Mesenchymal stem cell (in vitro differentiated cells and primary cell): ENCODE data around the gene NUCKS1.

ENCODE experiments used
- DNase-seq: peaks from one replicate; pipeline ENCODE4 v3.0.0-alpha.2; 2013
- H2AFZ ChIP-seq: one replicate; pipeline ENCODE4 v1.6.1; 2013; ENCODE audit warnings: low read depth, mild to moderate bottlenecking, control low read depth, inconsistent platforms, low read length, moderate library complexity
- H2AK5ac ChIP-seq: 2 replicates; pipeline ENCODE4 v1.6.1; 2013; ENCODE audit warnings: low read length, moderate library complexity, mild to moderate bottlenecking, inconsistent platforms; ENCODE audit not compliant: severe bottlenecking
- H2BK120ac ChIP-seq: one replicate; pipeline ENCODE4 v1.6.1; 2013; ENCODE audit warnings: low read depth, mild to moderate bottlenecking, inconsistent platforms, low read length, moderate library complexity
- H2BK12ac ChIP-seq, 2 experiments: one replicate each; pipeline ENCODE4 v1.6.1; 2013; ENCODE audit warnings: inconsistent platforms in 2 of 2, low read length in 2 of 2, mild to moderate bottlenecking in 2 of 2, moderate library complexity in 2 of 2, control low read depth in 1 of 2
- H2BK15ac ChIP-seq: one replicate; pipeline ENCODE4 v1.6.1; 2013; ENCODE audit warnings: mild to moderate bottlenecking, low read depth, inconsistent platforms; ENCODE audit not compliant: poor library complexity, severe bottlenecking
- H2BK5ac ChIP-seq: 2 replicates; pipeline ENCODE4 v1.6.1; 2013; ENCODE audit warnings: low read depth, mild to moderate bottlenecking, low read length, control low read depth, inconsistent platforms; ENCODE audit not compliant: poor library complexity, severe bottlenecking
- H3K14ac ChIP-seq, 2 experiments: one replicate each; pipeline ENCODE4 v1.6.1; 2013; ENCODE audit warnings: inconsistent platforms in 2 of 2, low read length in 2 of 2, control low read depth in 1 of 2, mild to moderate bottlenecking in 1 of 2, moderate library complexity in 1 of 2
- H3K18ac ChIP-seq, 2 experiments: one replicate each; pipeline ENCODE4 v1.6.1; 2013; ENCODE audit warnings: inconsistent platforms in 2 of 2, low read length in 2 of 2, control low read depth in 1 of 2, low read depth in 1 of 2, mild to moderate bottlenecking in 1 of 2
- H3K23ac ChIP-seq, 2 experiments: one replicate each; pipeline ENCODE4 v1.6.1; 2013; ENCODE audit warnings: inconsistent platforms in 2 of 2, low read length in 2 of 2, mild to moderate bottlenecking in 2 of 2, moderate library complexity in 2 of 2, control low read depth in 1 of 2
- H3K27ac ChIP-seq: 2 replicates; pipeline ENCODE4 v1.5.1; 2013; ENCODE audit warnings: mild to moderate bottlenecking, moderate library complexity, low read length, control low read depth, inconsistent platforms; ENCODE audit not compliant: poor library complexity, severe bottlenecking
- H3K27me3 ChIP-seq, 2 experiments: 2 replicates each; pipeline versions ENCODE4 v1.6.1 to v1.7.0; 2013; ENCODE audit warnings: low read length in 2 of 2, mild to moderate bottlenecking in 2 of 2, moderate library complexity in 2 of 2, control low read depth in 1 of 2, inconsistent platforms in 1 of 2; ENCODE audit not compliant: control insufficient read depth in 1 of 2, insufficient read depth in 1 of 2
- H3K36me3 ChIP-seq, 2 experiments: 2 replicates each; pipeline versions ENCODE4 v1.6.1 to v1.7.0; 2013; ENCODE audit warnings: low read length in 2 of 2, control low read depth in 1 of 2, inconsistent platforms in 1 of 2, low read depth in 1 of 2, mild to moderate bottlenecking in 1 of 2; ENCODE audit not compliant: insufficient read depth in 2 of 2, control insufficient read depth in 1 of 2
- H3K4ac ChIP-seq, 2 experiments: one replicate each; pipeline ENCODE4 v1.6.1; 2013; ENCODE audit warnings: inconsistent platforms in 2 of 2, low read length in 2 of 2, mild to moderate bottlenecking in 2 of 2, moderate library complexity in 2 of 2, control low read depth in 1 of 2, low read depth in 1 of 2
- H3K4me1 ChIP-seq: 2 replicates; pipeline ENCODE4 v1.6.1; 2013; ENCODE audit warnings: low read depth, low read length, control low read depth; ENCODE audit not compliant: control insufficient read depth, insufficient read depth
- H3K4me2 ChIP-seq: 2 replicates; pipeline ENCODE4 v1.6.1; 2013; ENCODE audit warnings: low read length, mild to moderate bottlenecking, inconsistent platforms; ENCODE audit not compliant: poor library complexity, severe bottlenecking
- H3K4me3 ChIP-seq, 2 experiments: 2 replicates each; pipeline versions ENCODE4 v1.5.1 to v1.7.0; 2013; ENCODE audit warnings: low read length in 2 of 2, mild to moderate bottlenecking in 2 of 2, control low read depth in 1 of 2, low read depth in 1 of 2; ENCODE audit not compliant: insufficient read depth in 1 of 2
- H3K79me1 ChIP-seq: replicated peaks from 2 replicates; pipeline ENCODE4 v1.6.1; 2013; ENCODE audit warnings: mild to moderate bottlenecking, control low read depth, low read length, inconsistent platforms; ENCODE audit not compliant: poor library complexity, severe bottlenecking
- H3K9ac ChIP-seq: 2 replicates; pipeline ENCODE4 v1.7.0; 2013; ENCODE audit warnings: mild to moderate bottlenecking, low read length, moderate library complexity
- H3K9me3 ChIP-seq: 2 replicates; pipeline ENCODE4 v1.7.0; 2013; ENCODE audit warnings: mild to moderate bottlenecking, low read length; ENCODE audit not compliant: control insufficient read depth
- H4K8ac ChIP-seq: one replicate; pipeline ENCODE4 v1.6.1; 2013; ENCODE audit warnings: inconsistent platforms, mild to moderate bottlenecking, low read length, moderate library complexity
- H4K91ac ChIP-seq: one replicate; pipeline ENCODE4 v1.6.1; 2013; ENCODE audit warnings: mild to moderate bottlenecking, low read length, inconsistent platforms
- WGBS: methylation state at CpG from one replicate; pipeline ENCODE4 v1.1.7; 2013; ENCODE audit warnings: mixed read lengths; 5-methylcytosine and 5-hydroxymethylcytosine counted together

NUCKS1 gene

DNA sequence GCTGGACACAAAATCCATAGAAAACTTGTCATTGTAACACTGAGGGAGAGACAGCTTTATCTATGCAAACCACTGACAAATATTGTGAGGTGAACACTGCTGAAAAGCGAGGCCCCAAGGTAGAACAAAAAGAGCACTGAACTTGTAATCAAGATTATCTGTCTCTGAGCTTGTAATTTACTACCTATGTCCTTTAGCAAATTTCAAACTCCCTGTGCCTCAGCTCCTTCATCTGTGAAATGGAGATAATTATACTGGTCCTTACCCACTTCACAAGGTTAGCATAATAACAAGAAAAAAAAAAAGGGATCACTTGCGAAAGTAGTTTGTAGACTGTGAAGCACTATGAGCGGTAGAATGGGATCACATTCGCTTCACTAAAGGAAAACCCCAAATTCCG, 4.9 kb upstream of the NUCKS1 start:
- no peak for DNase-seq
- Histone ChIP-seq H4K91ac (no peak overlapping the region), H3K27me3 (peaks cover 0 to 6% of the 10 kb centered on the region in 2 experiments), H3K23ac (no peak overlapping the region), H3K79me1 (no peaks in the 10 kb centered on the region), H3K9me3 (no peaks in the 10 kb centered on the region), H2BK5ac (no peak overlapping the region), H4K8ac (no peak overlapping the region), H3K4me2 (no peak overlapping the region), H2AK5ac (no peak overlapping the region), H3K4ac (no peak overlapping the region), H2BK120ac (no peak overlapping the region), H3K9ac (no peak overlapping the region), H2AFZ (no peak overlapping the region), H2BK15ac (no peak overlapping the region), H3K27ac (no peak overlapping the region), H3K36me3 (no peaks in the 10 kb centered on the region), H3K4me1 (no peaks in the 10 kb centered on the region), H2BK12ac (no peak overlapping the region), H3K4me3 (no peak overlapping the region), H3K18ac (no peak overlapping the region), H3K14ac (no peak overlapping the region)
- 91% methylated on average over 4 of the region's 5 CpGs for WGBS

DNA sequence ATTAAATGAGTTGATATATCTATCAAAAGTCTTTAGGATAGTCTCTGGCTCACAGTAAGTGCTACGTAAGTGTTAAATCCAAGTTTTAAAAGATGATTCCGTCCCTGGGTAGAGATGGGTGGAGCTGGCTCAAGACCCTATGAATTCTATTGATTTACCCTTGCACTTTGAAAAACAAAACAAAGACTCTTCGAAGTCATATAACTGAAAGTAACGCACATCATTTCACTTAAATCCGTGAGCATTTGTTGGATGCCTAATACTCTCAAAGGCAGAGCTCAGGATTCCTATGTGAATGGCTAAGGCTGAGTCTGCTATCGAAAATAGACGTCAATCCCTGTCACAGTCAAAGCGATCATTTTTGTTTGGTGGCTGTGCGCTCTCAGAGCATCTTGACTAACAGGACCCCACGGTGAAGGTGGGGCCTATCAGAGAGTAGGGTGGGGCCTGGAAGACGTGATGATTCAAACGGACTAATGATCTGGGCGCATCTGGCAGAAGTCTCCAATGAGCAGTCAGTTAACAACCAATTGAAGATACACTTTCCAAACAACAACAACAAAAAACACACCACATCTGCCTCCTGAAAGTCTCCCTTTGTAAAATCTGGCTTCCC, 1.2 kb upstream of the NUCKS1 start:
- 91% methylated on average over 13 of the region's 13 CpGs for WGBS
- Histone ChIP-seq H4K91ac (no peak overlapping the region), H2BK120ac (no peak overlapping the region), H3K14ac (no peak overlapping the region), H2BK12ac (no peak overlapping the region), H3K27me3 (peaks cover 0 to 6% of the 10 kb centered on the region in 2 experiments), H3K36me3 (no peaks in the 10 kb centered on the region), H2BK5ac (no peak overlapping the region), H3K9me3 (no peaks in the 10 kb centered on the region), H2AK5ac (peak overlapping the region; percentile 26), H3K9ac (peak overlapping the region; percentile 96), H3K79me1 (no peaks in the 10 kb centered on the region), H4K8ac (no peak overlapping the region), H2AFZ (no peak overlapping the region), H3K4me3 (peak overlapping the region in 1 of 2 experiments; percentile 89), H3K27ac (no peak overlapping the region), H3K23ac (no peak overlapping the region), H3K4me1 (peaks cover 2% of the 10 kb centered on the region), H3K4me2 (no peak overlapping the region), H2BK15ac (no peak overlapping the region), H3K4ac (no peak overlapping the region), H3K18ac (no peak overlapping the region)
- peak; percentile 35 for DNase-seq

DNA sequence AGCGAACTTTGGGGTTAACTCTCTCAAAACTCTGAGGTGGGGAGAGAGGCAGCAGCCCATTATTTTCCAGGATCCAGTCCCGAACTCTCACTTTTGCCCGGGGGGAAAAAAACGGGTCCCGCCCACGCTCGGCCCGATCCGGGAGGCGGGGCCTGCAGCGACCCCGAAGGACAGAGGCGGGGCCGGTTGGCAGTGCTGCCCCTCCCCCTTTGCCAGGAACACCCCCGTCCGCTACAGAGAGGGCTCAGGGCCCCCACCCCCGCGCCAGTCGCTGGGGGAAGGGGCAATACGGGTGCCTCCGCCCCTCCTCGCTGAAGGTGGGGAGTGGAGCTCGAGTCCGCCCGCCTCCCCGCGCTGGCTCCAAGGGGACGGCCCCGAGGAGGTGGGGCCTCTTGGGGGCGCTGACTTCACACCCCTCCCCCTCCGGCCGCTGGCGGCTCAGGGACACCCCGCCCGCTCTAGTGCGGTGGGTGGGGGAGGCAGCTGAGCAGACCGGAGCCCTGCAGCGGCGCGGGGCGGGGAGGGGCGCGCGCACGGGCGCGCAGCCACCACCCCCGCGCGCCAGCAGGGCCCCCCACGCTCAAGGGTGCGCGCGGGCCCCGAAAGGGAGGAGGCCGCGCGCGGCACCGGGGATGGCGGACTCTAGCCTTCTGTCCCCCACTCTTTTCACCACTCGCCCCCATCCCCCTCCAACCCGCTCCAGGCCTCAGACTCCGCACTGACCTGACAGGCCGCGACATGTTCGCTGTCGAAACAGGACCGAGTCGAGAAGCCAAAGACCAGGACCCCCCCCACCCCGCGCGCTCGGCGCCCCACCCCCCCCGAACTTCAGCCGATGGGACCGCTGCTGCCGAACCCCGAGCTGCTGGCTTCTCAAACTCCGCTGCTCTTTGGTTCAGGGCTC, 496 bp downstream of the NUCKS1 start:
- H3K4me2 ChIP-seq, result peak overlapping the region; percentile 75
- WGBS, result 2% methylated on average over 32 of the region's 81 CpGs

More for the DNA sequence above, 496 bp downstream of the NUCKS1 start:
- Histone ChIP-seq H3K4ac (peak overlapping the region; percentile 46 to 92), H3K36me3 (peaks cover 0 to 3% of the 10 kb centered on the region in 2 experiments), H4K8ac (peak overlapping the region; percentile 32), H3K4me1 (peaks cover 3% of the 10 kb centered on the region), H3K27ac (peak overlapping the region; percentile 98), H3K18ac (peak overlapping the region; percentile 88 to 96), H3K79me1 (no peaks in the 10 kb centered on the region), H3K9ac (peak overlapping the region; percentile 96), H3K14ac (peak overlapping the region in 1 of 2 experiments; percentile 75), H2BK120ac (peak overlapping the region; percentile 94), H3K23ac (peak overlapping the region in 1 of 2 experiments; percentile 84), H2AFZ (no peak overlapping the region), H4K91ac (peak overlapping the region; percentile 23), H3K27me3 (no peaks in the 10 kb centered on the region), H3K9me3 (no peaks in the 10 kb centered on the region), H2BK12ac (no peak overlapping the region), H2AK5ac (peak overlapping the region; percentile 47), H2BK15ac (peak overlapping the region; percentile 55), H2BK5ac (peak overlapping the region; percentile 75), H3K4me3 (peak overlapping the region; percentile 72 to 89)
- DNase-seq, result peak; percentile 98
